ENCODE measurements around the gene SERPINB13. TPM values are rescaled to one million over a fixed set of nuclear protein-coding genes. Genes with fewer than 3 reads are reported as not detected.

SERPINB13 gene
- total RNA-seq, 3 donors from 2014 or later (not counting 1 experiment from before 2014, with no cell fraction given), result not detected

GRCh38 chr18:63552581-63552980, 34.6 kb upstream of the SERPINB13 start:
- ATAC-seq (no peak), DNase-seq (no peak)
- Histone ChIP-seq H3K9me3 (ENCODE audit: control insufficient read depth, insufficient read depth, low read length) (no peaks in the 10 kb centered on the region), H3K4me1 (ENCODE audit: control insufficient read depth, insufficient read depth, low read length) (no peaks in the 10 kb centered on the region), H3K4me3 (ENCODE audit: low read length) (no peak overlapping the region), H3K27ac (ENCODE audit: low read length) (no peak overlapping the region), H3K27me3 (ENCODE audit: control insufficient read depth, insufficient read depth, low read length) (no peaks in the 10 kb centered on the region), H3K36me3 (ENCODE audit: control insufficient read depth, insufficient read depth, low read length) (no peaks in the 10 kb centered on the region)
- Mint-ChIP-seq H3K27me3 (ENCODE audit: low read depth in 2 of 2) (peaks cover 10 to 13% of the 10 kb centered on the region in 2 donors), H3K27ac (no peak overlapping the region), H3K9me3 (no peaks in the 10 kb centered on the region), H3K36me3 (no peaks in the 10 kb centered on the region), H3K4me1 (no peaks in the 10 kb centered on the region), H3K4me3 (no peak overlapping the region)
- no peak for TF ChIP-seq CTCF (IDR thresholded peaks at IDR 0.05)
- intact Hi-C loops (cut with micrococcal nuclease), result no loop called here
- 100% methylated on average over 1 of the region's 2 CpGs for WGBS (ENCODE audit: insufficient coverage)

GRCh38 chr18:63553081-63553480, 34.1 kb upstream of the SERPINB13 start:
- peaks cover 6 to 8% of the 10 kb centered on the region in 2 donors for H3K27me3 Mint-ChIP-seq (ENCODE audit: low read depth in 2 of 2)
- no peaks in the 10 kb centered on the region for H3K36me3 ChIP-seq (ENCODE audit: control insufficient read depth, insufficient read depth, low read length)
- no peaks in the 10 kb centered on the region for H3K4me1 ChIP-seq (ENCODE audit: control insufficient read depth, insufficient read depth, low read length)
- no peak overlapping the region for H3K4me3 ChIP-seq (ENCODE audit: low read length)
- no peak overlapping the region for H3K27ac Mint-ChIP-seq
- H3K9me3 ChIP-seq (ENCODE audit: control insufficient read depth, insufficient read depth, low read length), result no peaks in the 10 kb centered on the region
- no peaks in the 10 kb centered on the region for H3K27me3 ChIP-seq (ENCODE audit: control insufficient read depth, insufficient read depth, low read length)
- no peak overlapping the region for H3K27ac ChIP-seq (ENCODE audit: low read length)
- no peaks in the 10 kb centered on the region for H3K9me3 Mint-ChIP-seq
- DNase-seq (no peak), ATAC-seq (no peak)
- H3K4me3 Mint-ChIP-seq, result no peak overlapping the region
- H3K36me3 Mint-ChIP-seq, result no peaks in the 10 kb centered on the region
- intact Hi-C loops (cut with micrococcal nuclease), result no loop called here
- H3K4me1 Mint-ChIP-seq, result no peaks in the 10 kb centered on the region
- no peak for TF ChIP-seq CTCF (IDR thresholded peaks at IDR 0.05)
- WGBS (ENCODE audit: insufficient coverage), result 21% methylated on average over 1 of the region's 1 CpG

- ATAC-seq (no peak), DNase-seq (no peak)
- Mint-ChIP-seq H3K27ac (no peak overlapping the region), H3K27me3 (ENCODE audit: low read depth in 2 of 2) (peaks cover 8 to 15% of the 10 kb centered on the region in 2 donors), H3K36me3 (no peaks in the 10 kb centered on the region), H3K9me3 (no peaks in the 10 kb centered on the region), H3K4me3 (no peak overlapping the region), H3K4me1 (no peaks in the 10 kb centered on the region)
- H3K27me3 ChIP-seq (ENCODE audit: control insufficient read depth, insufficient read depth, low read length), result no peaks in the 10 kb centered on the region
- no peaks in the 10 kb centered on the region for H3K4me1 ChIP-seq (ENCODE audit: control insufficient read depth, insufficient read depth, low read length)
- no peak overlapping the region for H3K27ac ChIP-seq (ENCODE audit: low read length)
- no peak for TF ChIP-seq CTCF (IDR thresholded peaks at IDR 0.05)
- 84% methylated on average over 9 of the region's 9 CpGs for WGBS (ENCODE audit: insufficient coverage)
- intact Hi-C loops (cut with micrococcal nuclease), result no loop called here
- H3K36me3 ChIP-seq (ENCODE audit: control insufficient read depth, insufficient read depth, low read length), result no peaks in the 10 kb centered on the region
- H3K9me3 ChIP-seq (ENCODE audit: control insufficient read depth, insufficient read depth, low read length), result no peaks in the 10 kb centered on the region
- H3K4me3 ChIP-seq (ENCODE audit: low read length), result no peak overlapping the region
These were observed 27.3 kb upstream of the SERPINB13 start for GRCh38 chr18:63559567-63560491.

Measured in natural killer cell (primary cell).